GM12874 (cell line): ENCODE data around the gene TP53I13.

ENCODE experiments used
- TF ChIP-seq, protein P1 (sequence below): IDR thresholded peaks from 2 replicates; pipeline ENCODE4 v1.5.1; 2011; ENCODE audit warnings: low read depth, mild to moderate bottlenecking, control low read depth, low read length, moderate library complexity; ENCODE audit not compliant: insufficient read depth

Gene TP53I13

DNA sequence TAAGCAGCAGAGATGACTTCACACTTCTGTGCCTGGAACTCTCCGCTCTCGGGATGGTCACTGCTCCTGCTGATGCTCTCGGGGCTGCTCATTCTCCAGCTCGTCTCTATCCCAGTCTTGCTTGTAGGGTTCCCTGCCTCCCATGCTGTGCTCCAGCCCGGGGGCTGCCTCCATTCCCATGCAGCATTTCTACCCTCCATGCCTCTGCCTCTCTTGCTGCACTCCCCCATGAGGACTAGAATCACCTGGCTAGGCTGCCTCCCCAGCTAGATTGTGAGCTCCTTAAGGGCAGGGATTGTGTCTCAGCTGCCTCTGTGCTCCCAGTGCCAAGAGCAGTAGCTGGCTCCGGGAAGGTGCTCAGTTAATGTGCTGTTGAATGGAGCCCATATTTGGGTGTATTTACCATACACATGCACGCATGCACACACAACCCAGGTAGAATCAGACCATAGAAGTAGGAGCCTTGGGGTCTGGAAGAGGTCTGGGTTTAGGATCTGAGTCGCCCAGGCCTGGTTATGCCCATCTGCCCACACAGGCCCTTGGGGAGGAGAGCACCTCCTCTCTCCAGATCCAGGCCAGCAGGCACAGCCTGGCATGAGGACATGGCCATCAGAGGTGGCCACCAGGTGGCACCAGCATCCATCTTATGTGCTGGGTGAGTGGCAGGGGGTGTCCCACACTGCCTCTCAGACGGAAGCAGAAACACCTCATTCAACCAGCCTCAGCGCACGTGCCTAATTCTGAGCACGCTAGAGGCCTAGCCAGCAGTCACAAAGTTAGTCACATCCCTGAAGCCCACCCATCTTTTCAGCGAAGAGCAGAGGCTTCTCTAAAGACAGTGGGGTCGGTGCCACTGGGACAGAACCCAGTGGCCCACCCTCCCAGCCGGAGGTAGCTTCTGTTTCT lies 11.6 kb downstream of the TP53I13 start:
- TF ChIP-seq, protein P1, sequence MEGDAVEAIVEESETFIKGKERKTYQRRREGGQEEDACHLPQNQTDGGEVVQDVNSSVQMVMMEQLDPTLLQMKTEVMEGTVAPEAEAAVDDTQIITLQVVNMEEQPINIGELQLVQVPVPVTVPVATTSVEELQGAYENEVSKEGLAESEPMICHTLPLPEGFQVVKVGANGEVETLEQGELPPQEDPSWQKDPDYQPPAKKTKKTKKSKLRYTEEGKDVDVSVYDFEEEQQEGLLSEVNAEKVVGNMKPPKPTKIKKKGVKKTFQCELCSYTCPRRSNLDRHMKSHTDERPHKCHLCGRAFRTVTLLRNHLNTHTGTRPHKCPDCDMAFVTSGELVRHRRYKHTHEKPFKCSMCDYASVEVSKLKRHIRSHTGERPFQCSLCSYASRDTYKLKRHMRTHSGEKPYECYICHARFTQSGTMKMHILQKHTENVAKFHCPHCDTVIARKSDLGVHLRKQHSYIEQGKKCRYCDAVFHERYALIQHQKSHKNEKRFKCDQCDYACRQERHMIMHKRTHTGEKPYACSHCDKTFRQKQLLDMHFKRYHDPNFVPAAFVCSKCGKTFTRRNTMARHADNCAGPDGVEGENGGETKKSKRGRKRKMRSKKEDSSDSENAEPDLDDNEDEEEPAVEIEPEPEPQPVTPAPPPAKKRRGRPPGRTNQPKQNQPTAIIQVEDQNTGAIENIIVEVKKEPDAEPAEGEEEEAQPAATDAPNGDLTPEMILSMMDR, result peak; percentile 89

DNA sequence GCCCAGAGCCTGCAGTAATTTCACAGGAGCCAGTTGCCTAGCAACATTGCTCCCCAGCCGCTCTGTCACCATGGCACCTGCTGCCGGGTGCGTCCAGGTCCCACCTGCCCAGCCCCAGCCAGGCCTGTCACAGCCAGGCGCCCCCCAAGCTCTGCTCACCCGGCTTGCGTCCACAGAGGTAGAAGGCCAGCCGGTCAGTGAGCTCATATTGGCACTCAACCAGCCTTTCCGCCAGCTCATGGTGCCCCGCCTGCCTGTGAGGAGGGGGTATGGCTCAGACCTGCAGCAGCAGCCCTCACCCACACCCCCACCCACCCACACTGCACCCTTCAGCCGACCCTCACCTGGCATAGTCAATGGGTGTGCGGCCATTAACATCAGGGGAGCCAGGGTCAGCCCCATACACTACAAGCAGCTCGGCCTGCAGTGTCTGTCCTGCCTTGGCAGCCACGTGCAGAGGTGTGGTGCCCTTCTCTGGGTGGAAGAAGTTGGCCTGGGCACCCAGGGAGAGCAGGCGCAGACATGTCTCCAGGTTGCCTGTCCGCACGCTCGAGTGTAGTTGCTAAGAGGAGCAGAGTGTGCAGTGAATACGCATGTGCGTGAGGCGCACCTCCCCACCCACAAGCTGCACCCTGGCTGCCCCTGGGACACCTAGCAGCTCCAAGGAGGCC lies 13.2 kb downstream of the TP53I13 start:
- TF ChIP-seq, protein P1, result no peak

DNA sequence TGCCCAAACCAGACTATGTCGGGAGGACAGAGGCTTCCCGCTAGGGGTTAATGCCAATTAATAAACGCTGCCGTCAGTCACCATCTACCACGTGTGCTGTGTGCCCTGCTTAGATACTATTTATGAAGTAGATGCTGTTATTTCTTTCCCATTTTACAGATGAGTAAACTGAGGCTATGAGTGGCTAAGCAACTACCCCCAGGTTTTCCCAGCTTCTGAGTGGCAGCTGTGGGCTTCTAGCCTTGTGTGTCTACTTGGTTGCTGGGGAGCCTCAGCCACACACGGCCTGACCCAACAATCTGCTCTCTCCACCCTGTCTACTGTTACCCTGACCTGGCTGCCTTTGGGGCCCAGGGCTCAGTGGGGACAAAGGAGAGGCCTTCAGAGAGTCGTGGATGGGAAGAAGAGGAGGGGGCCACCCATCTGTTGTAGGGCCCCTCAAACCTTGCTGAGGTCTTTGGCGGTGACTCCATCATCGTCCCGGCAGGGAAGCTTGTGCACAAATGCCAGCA lies 13.8 kb downstream of the TP53I13 start:
- TF ChIP-seq, protein P1, result no peak

DNA sequence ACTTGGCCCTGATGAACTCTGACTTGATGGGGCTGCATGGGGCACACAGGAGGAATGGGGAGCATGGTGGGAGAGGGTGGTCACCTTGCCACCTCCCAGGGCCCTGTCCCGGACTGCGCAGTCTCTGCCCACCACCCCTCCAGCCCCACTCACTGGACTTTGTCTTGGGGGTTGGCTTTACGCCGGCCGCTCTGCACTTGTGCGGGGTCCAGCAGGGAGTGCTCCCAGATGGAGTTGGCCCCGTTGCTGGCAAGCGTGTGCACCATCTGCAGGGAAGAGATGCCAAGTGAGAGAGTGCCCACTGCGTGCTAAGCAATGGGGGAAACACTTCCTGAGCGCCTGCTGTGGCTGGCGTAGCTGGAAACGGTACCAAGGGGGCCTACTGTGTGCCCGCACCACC lies 14.3 kb downstream of the TP53I13 start:
- TF ChIP-seq, protein P1, result no peak

DNA sequence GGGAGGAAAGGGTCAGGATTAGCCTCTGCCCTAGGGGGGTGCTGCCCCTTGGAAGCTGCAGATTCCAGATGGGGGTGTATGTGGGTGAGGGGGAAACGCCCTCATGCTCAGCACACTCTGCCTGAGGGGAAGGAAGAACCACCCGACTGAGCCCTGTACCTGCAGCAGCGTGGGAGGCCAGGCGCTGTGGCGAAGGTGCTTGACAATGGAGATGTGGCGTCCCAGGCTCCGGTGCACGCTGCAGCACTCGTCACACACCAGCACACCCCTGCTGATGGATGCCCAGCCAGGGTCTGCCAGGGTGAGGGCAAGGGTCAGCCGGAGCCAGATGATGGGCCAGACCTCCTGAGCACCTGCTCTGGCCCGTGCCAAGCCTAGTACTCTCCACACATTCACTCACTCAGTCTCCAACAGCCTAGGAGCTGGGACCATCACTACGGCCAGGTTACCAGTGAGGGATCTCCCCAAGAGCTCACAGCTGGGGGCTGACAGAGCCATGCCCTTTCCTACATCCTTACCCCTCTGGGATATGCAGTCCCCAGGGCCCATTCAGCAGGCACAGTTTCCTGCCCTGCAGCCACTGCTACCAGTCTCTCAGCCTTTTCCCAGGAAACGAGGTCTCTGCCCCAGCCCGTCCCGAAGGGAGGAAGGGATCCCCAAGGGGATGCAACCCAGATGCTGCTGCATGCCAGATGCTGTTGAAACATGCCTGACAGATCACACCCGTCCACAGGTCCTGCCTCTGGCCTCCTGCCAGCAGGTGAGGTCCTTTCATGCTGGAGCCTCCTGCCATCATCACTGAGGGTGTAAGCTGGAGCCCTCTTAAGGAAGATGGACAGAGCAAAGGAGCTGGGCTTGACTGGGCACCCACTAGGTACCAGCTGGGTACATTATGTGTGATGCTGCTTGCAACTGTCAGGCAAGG lies 15.1 kb downstream of the TP53I13 start:
- TF ChIP-seq, protein P1, result no peak

DNA sequence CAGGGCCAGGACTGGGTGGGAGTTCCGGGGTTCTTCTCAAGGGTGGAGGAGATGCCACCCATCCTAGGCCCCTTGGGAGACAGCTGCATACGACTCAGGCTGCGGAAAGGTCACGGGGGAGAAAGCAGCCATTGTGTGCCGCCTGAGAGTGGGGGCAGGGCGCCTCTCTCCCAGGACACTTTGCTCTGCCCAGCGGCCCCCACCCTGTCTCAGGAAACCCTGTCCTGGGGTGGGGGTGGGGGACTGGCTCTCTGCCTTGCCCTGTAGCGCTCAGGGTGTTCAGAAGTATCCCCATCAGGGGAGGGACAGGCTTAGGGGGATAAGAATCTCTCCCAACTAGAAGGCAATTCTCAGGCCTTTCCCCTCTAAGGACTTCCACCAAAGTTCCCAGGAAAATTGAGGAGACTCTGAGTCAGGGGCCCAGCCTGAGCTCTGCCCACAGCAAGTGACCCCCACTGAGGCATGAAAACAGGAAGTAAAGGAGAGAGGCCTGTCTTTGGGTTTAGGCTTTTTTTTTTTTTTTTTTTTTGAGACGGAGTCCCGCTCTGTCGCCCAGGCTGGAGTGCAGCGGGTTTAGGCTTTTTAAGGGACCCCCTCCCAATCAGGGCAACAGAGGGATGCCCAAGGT lies 16.1 kb downstream of the TP53I13 start:
- TF ChIP-seq, protein P1, result no peak
